Stimulated activated CD4-positive, alpha-beta T cell treated with anti-CD3 and anti-CD28 coated beads, Interleukin-2, amount 100 ng/mL, for 4 hours (primary cell): ENCODE results near the gene RPL37.
"Not testable (repeated sequence)": the region's sequence is repeated elsewhere in the genome, so short reads cannot be mapped to it uniquely, and the experiment has no call there.

Source experiments
- DNase-seq: peaks from one replicate; pipeline ENCODE4 v3.0.0-alpha.2; 2020; ENCODE audit warnings: low read depth

RPL37 gene

GRCh38 chr5:40797273-40798011 is 37.6 kb downstream of the RPL37 start:
- peak; percentile 66 for DNase-seq

GRCh38 chr5:40796487-40796889 is 38.5 kb downstream of the RPL37 start:
- no peak for DNase-seq

- not testable (repeated sequence) for DNase-seq
Observed at GRCh38 chr5:40794877-40795276, 40.1 kb downstream of the RPL37 start.

DNA sequence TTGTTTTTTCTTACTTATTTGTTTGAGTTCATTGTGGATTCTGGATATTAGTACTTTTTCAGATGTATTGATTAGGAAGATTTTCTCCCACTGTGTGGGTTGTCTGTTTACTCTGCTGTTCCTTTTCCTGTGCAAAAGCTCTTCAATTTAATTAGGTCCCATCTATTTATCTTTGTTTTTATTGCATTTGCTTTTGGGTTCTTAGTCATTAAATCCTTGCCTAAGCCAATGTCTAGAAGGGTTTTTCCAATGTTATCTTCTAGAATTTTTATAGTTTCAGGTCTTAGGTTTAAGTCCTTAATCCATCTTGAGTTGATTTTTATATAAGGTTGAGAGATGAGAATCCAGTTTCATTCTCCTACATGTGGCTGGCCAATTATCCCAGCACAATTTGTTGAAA is 40.7 kb downstream of the RPL37 start:
- not testable (repeated sequence) for DNase-seq

DNA sequence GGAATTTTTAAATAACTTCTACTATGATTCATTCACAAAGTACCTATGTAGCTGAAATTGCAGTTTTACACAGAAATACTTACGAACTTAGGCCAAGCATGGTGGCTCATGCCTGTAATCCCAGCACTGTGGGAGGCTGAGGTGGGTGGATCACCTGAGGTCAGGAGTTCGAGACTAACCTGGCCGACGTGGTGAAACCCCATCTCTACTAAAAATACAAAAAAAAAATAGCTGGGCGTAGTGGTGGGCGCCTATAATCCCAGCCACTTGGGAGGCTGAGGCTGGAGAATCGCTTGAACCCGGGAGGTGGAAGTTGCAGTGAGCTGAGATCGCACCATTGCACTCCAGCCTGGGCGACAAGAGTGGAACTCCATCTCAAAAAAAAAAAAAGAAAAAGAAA is 42.3 kb downstream of the RPL37 start:
- not testable (repeated sequence) for DNase-seq

DNA sequence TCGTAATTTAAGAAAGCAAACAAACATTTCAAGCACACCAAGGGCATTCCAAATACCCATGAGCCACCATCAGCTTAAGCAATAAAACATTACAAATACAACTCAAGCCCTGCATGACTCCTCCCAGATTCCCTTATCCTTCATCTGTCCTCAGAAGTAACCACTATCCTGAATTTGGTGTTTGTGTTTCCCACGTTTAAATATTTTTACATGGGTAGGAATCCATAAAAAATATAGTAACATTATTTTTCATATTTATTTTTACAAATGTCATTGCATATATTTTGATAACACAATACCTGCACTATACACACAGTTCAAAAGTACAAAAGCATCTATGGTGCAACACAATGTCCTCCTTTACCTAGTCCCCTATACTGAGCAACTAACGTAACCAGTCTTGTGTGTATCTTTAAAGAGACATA is 43.3 kb downstream of the RPL37 start:
- DNase-seq: no peak

GRCh38 chr5:40790947-40791593 is 44.0 kb downstream of the RPL37 start:
- DNase-seq: no peak

DNA sequence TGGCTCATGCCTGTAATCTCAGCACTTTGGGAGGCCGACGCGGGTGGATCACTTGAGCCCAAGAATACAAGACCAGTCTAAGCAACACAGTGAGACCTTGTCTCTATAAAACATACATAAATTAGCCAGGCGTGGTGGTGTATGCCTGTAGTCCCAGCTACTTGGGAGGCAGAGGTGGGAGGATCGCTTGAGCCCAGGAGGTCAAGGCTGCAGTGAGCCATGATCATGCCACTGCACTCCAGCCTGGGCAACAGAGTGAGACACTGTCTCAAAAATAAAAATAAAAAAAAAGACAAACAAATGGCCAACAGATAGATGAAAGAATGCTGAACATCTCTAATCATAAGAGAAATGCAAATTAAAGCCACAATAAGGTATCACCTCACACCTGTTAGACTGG is 46.1 kb downstream of the RPL37 start:
- not testable (repeated sequence) for DNase-seq

DNA sequence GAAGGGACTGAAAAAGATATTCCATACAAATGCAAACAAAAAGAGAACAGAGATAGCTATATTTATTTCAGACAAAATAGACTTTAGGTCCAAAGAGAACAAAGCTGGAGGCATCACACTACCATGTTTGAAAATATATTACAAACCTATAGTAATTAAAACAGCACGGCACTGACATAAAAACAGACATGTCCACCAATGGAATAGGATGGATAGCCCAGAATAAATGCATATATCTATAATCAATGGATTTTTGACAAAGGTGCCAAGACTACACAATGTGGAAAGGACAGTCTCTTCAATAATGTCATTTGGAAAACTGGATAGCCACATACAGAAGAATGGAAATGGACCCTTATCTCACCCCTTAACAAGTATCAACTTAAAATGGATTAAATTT is 47.0 kb downstream of the RPL37 start:
- DNase-seq: no peak

- not testable (repeated sequence) for DNase-seq
Observed at GRCh38 chr5:40786664-40787063, 48.4 kb downstream of the RPL37 start.

DNA sequence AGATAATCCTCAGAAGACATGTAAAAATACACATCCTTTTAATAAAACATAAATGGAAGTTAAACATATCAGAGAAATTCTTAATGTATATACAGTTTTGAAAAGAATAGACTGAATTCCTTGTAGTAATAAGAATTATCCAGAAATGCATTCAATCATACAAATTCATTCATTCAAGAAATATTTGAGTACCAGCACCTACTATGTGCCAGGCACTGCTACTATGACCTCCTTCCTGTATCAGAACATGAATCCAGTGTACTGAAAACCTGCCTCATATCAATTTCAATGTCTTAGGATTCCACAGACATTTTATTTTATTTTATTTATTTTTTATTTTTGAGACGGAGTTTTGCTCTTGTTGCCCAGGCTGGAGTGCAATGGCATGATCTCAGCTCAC is 50.1 kb downstream of the RPL37 start:
- no peak for DNase-seq

GRCh38 chr5:40784027-40784653 is 50.9 kb downstream of the RPL37 start:
- no peak for DNase-seq

GRCh38 chr5:40781843-40782409 is 53.1 kb downstream of the RPL37 start:
- DNase-seq: no peak

DNA sequence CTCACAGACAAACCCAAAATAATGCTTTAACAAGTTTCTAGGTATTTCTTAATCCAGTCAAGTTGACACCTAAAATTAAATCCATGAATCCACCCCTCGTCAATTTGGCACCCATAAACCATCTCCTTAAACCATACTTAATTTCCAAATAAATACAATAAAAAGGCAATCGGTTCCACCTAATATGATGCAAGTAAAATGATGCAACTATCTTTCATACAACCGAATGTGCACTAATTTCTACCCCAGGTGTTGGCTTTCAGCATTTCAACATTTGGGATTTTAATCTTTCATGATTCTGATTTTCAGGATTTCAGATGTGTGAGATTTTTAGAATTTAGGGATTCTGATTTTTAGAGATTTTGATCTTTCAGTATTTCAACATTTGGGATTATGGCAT is 54.2 kb downstream of the RPL37 start:
- no peak for DNase-seq

- DNase-seq: no peak
Observed at GRCh38 chr5:40780199-40780598, 54.8 kb downstream of the RPL37 start.

GRCh38 chr5:40779561-40779960 is 55.5 kb downstream of the RPL37 start:
- no peak for DNase-seq

DNA sequence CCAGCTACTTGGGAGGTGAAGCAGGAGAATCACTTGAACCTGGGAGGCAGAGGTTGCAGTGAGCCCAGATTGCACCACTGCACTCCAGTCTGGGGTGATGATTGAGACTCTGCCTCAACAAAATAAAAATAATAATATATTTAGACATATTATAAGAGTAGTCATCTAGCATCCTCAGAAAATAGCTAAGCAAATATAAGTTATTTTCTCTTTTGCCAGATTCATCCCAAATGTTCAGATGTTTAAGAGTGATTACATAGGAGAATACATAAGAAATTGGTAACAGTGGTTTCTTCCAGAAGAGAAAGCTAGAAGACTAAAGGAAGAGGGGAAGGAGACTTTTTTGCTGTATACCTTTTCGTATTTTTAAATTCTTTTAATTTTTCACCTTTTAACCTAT is 56.9 kb downstream of the RPL37 start:
- DNase-seq: no peak

DNA sequence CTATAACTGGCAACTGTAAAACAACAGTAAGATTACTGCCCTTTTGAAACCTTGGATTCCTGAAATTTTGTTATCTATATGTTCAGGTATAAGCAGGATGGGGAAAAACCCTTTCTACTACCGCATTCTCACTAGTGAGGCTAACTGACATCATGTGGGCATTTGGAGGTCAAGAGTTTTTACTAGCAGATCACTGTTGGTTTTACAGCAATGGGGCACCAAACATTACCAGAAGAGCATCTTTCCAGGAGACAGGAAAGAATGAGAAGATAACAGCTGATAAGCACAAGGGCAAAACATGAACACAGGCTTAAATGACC is 58.4 kb downstream of the RPL37 start:
- DNase-seq: no peak

GRCh38 chr5:40775846-40776657 is 59.0 kb downstream of the RPL37 start:
- DNase-seq: no peak
